CD14-positive monocyte (primary cell): ENCODE results near the gene SLC22A13. TPM values are rescaled to one million over a fixed set of nuclear protein-coding genes. Genes with fewer than 3 reads are reported as not detected.
A peak's percentile ranks its signal among the peaks of the same experiment; 100 is the strongest.

Experiments
- DNase-seq, 3 donors: peaks; one replicate each; pipeline ENCODE4 v3.0.0-alpha.2; 2011 to 2022
- H2AFZ ChIP-seq: 2 replicates; pipeline ENCODE4 v1.6.0; 2012; ENCODE audit warnings: mild to moderate bottlenecking, low read depth, low read length, inconsistent platforms; ENCODE audit not compliant: insufficient read depth, poor library complexity, severe bottlenecking
- H3K27ac ChIP-seq, 2 donors: 1 replicate in 1 of 2; 2 replicates in 1 of 2; pipeline ENCODE4 v1.5.1; 2012 to 2013; ENCODE audit warnings: low read length in 2 of 2, control low read depth in 1 of 2, inconsistent platforms in 1 of 2, low read depth in 1 of 2, mild to moderate bottlenecking in 1 of 2
- H3K27me3 ChIP-seq, 2 donors: one replicate each; pipeline versions ENCODE4 v1.6.0 to v1.6.1; 2011 to 2013; ENCODE audit warnings: low read length in 2 of 2; ENCODE audit not compliant: control insufficient read depth in 2 of 2, insufficient read depth in 2 of 2
- H3K36me3 ChIP-seq, 2 donors: replicated peaks in 1 of 2; 1 replicate in 1 of 2; 2 replicates in 1 of 2; pipeline versions ENCODE4 v1.5.1 to v1.6.1; 2012 to 2013; ENCODE audit warnings: low read length in 2 of 2, control low read depth in 1 of 2, inconsistent platforms in 1 of 2, mild to moderate bottlenecking in 1 of 2; ENCODE audit not compliant: insufficient read depth in 2 of 2, control insufficient read depth in 1 of 2
- H3K4me1 ChIP-seq, 2 donors: 1 replicate in 1 of 2; 2 replicates in 1 of 2; pipeline versions ENCODE4 v1.5.1 to v1.6.1; 2012 to 2013; ENCODE audit warnings: low read length in 2 of 2, control low read depth in 1 of 2, inconsistent platforms in 1 of 2, mild to moderate bottlenecking in 1 of 2, moderate library complexity in 1 of 2; ENCODE audit not compliant: insufficient read depth in 2 of 2, control insufficient read depth in 1 of 2
- H3K4me2 ChIP-seq: replicated peaks from 2 replicates; pipeline ENCODE3; 2012; ENCODE audit warnings: low read length, moderate library complexity, mild to moderate bottlenecking; ENCODE audit not compliant: poor library complexity, severe bottlenecking; ENCODE audit errors: extremely low read depth
- H3K4me3 ChIP-seq, 3 experiments: fragments of 200-600 bp in 1 of 3; sonication (generic) in 1 of 3; replicated peaks in 1 of 3; 1 replicate in 2 of 3; 2 replicates in 1 of 3; pipeline ENCODE4 v1.5.1; 2011 to 2013; ENCODE audit warnings: low read length in 3 of 3, mild to moderate bottlenecking in 3 of 3, control low read depth in 2 of 3, low read depth in 2 of 3, inconsistent platforms in 1 of 3, moderate library complexity in 1 of 3
- H3K79me2 ChIP-seq: 2 replicates; pipeline ENCODE4 v1.6.0; 2012; ENCODE audit warnings: mild to moderate bottlenecking, control low read depth, inconsistent platforms, low read length, moderate library complexity; ENCODE audit not compliant: insufficient read depth
- H3K9ac ChIP-seq: 2 replicates; pipeline ENCODE4 v1.6.0; 2017; ENCODE audit warnings: low read length, mild to moderate bottlenecking; ENCODE audit not compliant: insufficient read depth, poor library complexity, severe bottlenecking
- H3K9me3 ChIP-seq, 2 donors: replicated peaks in 1 of 2; 1 replicate in 1 of 2; 2 replicates in 1 of 2; pipeline versions ENCODE4 v1.5.1 to v1.6.1; 2012 to 2013; ENCODE audit warnings: low read length in 2 of 2, control low read depth in 1 of 2; ENCODE audit not compliant: control insufficient read depth in 1 of 2, insufficient read depth in 1 of 2
- H4K20me1 ChIP-seq: 2 replicates; pipeline ENCODE4 v1.6.0; 2012; ENCODE audit warnings: mild to moderate bottlenecking, low read length, control low read depth, moderate library complexity; ENCODE audit not compliant: insufficient read depth
- H3K27ac Mint-ChIP-seq, 7 donors: one replicate each; pipeline ENCODE4 v1.8.0; 2020; ENCODE audit warnings: mild to moderate bottlenecking in 7 of 7, mixed read lengths in 7 of 7, moderate library complexity in 6 of 7, inconsistent platforms in 2 of 7
- H3K27me3 Mint-ChIP-seq, 3 donors: one replicate each; pipeline ENCODE4 v1.8.0; 2021 to 2022; ENCODE audit warnings: low read depth in 3 of 3, mild to moderate bottlenecking in 3 of 3, mixed read lengths in 3 of 3, moderate library complexity in 3 of 3, inconsistent platforms in 1 of 3
- H3K36me3 Mint-ChIP-seq, 2 donors: one replicate each; pipeline ENCODE4 v1.8.0; 2020; ENCODE audit warnings: mixed read lengths in 2 of 2, inconsistent platforms in 1 of 2, mild to moderate bottlenecking in 1 of 2
- H3K4me1 Mint-ChIP-seq: one replicate; pipeline ENCODE4 v1.8.0; 2020; ENCODE audit warnings: mild to moderate bottlenecking, mixed read lengths
- H3K4me3 Mint-ChIP-seq, 2 donors: one replicate each; pipeline ENCODE4 v1.8.0; 2020; ENCODE audit warnings: mild to moderate bottlenecking in 2 of 2, mixed read lengths in 2 of 2, moderate library complexity in 1 of 2
- H3K9me3 Mint-ChIP-seq, 7 donors: one replicate each; pipeline ENCODE4 v1.8.0; 2020 to 2022; ENCODE audit warnings: mixed read lengths in 7 of 7, mild to moderate bottlenecking in 6 of 7, moderate library complexity in 6 of 7, inconsistent platforms in 2 of 7
- CTCF ChIP-seq: fragments of 200-600 bp; IDR thresholded peaks from one replicate; pipeline ENCODE4 v1.8.0; 2022; ENCODE audit warnings: antibody characterized with exemption, mild to moderate bottlenecking
- WGBS: methylation state at CpG from one replicate; pipeline ENCODE4 v1.1.5; 2013; ENCODE audit warnings: missing lambda C conversion rate; ENCODE audit not compliant: insufficient coverage; 5-methylcytosine and 5-hydroxymethylcytosine counted together
- intact Hi-C, 2 donors: fragments of 100-400 bp; cut with micrococcal nuclease; formaldehyde crosslinking; loops; one replicate each; pipeline versions ENCODE4 v1.15.0 to v1.15.1; 2023
- polyA minus RNA-seq: library from RNA; depleted of rRNA, polyadenylated mRNA; stranded (reverse); fragments of >200 nt; gene quantifications from 2 replicates; pipeline ENCODE4 v1.2.3, GENCODE V29; 2012
- polyA plus RNA-seq, 3 donors: library from polyadenylated mRNA; depleted of rRNA in 1 of 3; unstranded in 2 of 3; stranded (reverse) in 1 of 3; fragments of 300-500 nt in 2 of 3; fragments of >200 nt in 1 of 3; fragmentation: Illumina TruSeq in 2 of 3; gene quantifications; 1 replicate in 2 of 3; 2 replicates in 1 of 3; pipeline ENCODE4 v1.2.3, GENCODE V29; 2012 to 2021
- total RNA-seq, 12 experiments: library from RNA in 1 of 12; stranded (reverse) in 1 of 12; fragments of 120-200 nt in 1 of 12; gene quantifications; one replicate each; pipeline ENCODE4 v1.2.4 and lab custom pipeline; 2013 to 2026; ENCODE audit warnings: mixed read lengths in 6 of 12, inconsistent platforms in 1 of 12

Gene SLC22A13
- 0.08 TPM for total RNA-seq (2013)
- polyA plus RNA-seq: under 1 TPM in 1 of 3 donors, not detected in 2; 0.19 TPM
- 0.14 and 0.16 TPM in 2 replicates for polyA minus RNA-seq
- 0.58 to 7.8 (median 2.2) reads per million in 11 experiments for total RNA-seq (lab: John Stamatoyannopoulos, UW)

GRCh38 chr3:38265604-38266307, at the start of gene SLC22A13:
SLC22A13 (plus strand) TSS chr3:38265812; CDS start chr3:38265861, 49 bp downstream.
- no peak for TF ChIP-seq CTCF
- H3K4me1 Mint-ChIP-seq: peaks cover 19% of the 10 kb centered on the region
- Histone ChIP-seq H3K27ac (no peak within 1 kb of the TSS), H2AFZ (no peak within 1 kb of the TSS), H4K20me1 (no peaks in the 10 kb centered on the region), H3K9ac (no peak within 1 kb of the TSS), H3K9me3 (no peaks in the 10 kb centered on the region), H3K27me3 (no peaks in the 10 kb centered on the region), H3K4me1 (peaks cover 19 to 20% of the 10 kb centered on the region in 2 donors), H3K79me2 (no peaks in the 10 kb centered on the region), H3K4me3 (no peak within 1 kb of the TSS), H3K36me3 (no peaks in the 10 kb centered on the region), H3K4me2 (no peak within 1 kb of the TSS)
- peaks cover 0 to 3% (median 0%) of the 10 kb centered on the region in 7 donors for H3K9me3 Mint-ChIP-seq
- intact Hi-C loops: no loop called here
- peaks cover 3 to 5% of the 10 kb centered on the region in 2 donors for H3K36me3 Mint-ChIP-seq
- WGBS: 92% methylated on average over 7 of the region's 9 CpGs
- H3K27me3 Mint-ChIP-seq: peaks cover 0 to 2% (median 0%) of the 10 kb centered on the region in 3 donors
- H3K27ac Mint-ChIP-seq: peak within 1 kb of the TSS in 2 of 7 donors; percentile 2 to 58
- DNase-seq: no peak
- no peak within 1 kb of the TSS for H3K4me3 Mint-ChIP-seq

- Histone ChIP-seq H3K9ac (no peak overlapping the region), H3K36me3 (peaks cover 37 to 69% of the 10 kb centered on the region in 2 donors), H2AFZ (no peak overlapping the region), H4K20me1 (peaks cover 52% of the 10 kb centered on the region), H3K27me3 (no peaks in the 10 kb centered on the region), H3K79me2 (peaks cover 6% of the 10 kb centered on the region), H3K4me2 (no peak overlapping the region), H3K4me1 (no peaks in the 10 kb centered on the region), H3K4me3 (no peak overlapping the region), H3K27ac (no peak overlapping the region), H3K9me3 (no peaks in the 10 kb centered on the region)
- peak overlapping the region in 1 of 7 donors; percentile 1 for H3K27ac Mint-ChIP-seq
- no peak overlapping the region for H3K4me3 Mint-ChIP-seq
- peaks cover 59 to 77% of the 10 kb centered on the region in 2 donors for H3K36me3 Mint-ChIP-seq
- DNase-seq: no peak
- no peak for TF ChIP-seq CTCF
- no peaks in the 10 kb centered on the region for H3K4me1 Mint-ChIP-seq
- no peaks in the 10 kb centered on the region for H3K9me3 Mint-ChIP-seq
- WGBS: 93% methylated on average over 2 of the region's 3 CpGs
- intact Hi-C loops: loop anchor here in 1 of 2 donors (10.0 kb wide), 1 partner anchor 85 kb away; the partner anchor contains the start of genes ACAA1 and MYD88
- no peaks in the 10 kb centered on the region for H3K27me3 Mint-ChIP-seq
Observed at GRCh38 chr3:38219609-38220197, 45.9 kb upstream of the SLC22A13 start.
